GM13977 (cell line): ENCODE data around the gene CRIM1.
"Not testable (repeated sequence)": the region's sequence is repeated elsewhere in the genome, so short reads cannot be mapped to it uniquely, and the experiment has no call there.

ENCODE experiments used
- DNase-seq: peaks from one replicate; pipeline ENCODE4 v3.0.0; 2012; ENCODE audit warnings: low spot score
- CTCF ChIP-seq: IDR thresholded peaks from 2 replicates; pipeline ENCODE4 v1.5.1; 2012; ENCODE audit warnings: mild to moderate bottlenecking, control low read depth; ENCODE audit not compliant: insufficient read depth; ENCODE audit errors: extremely low read depth, missing control alignments
- in situ Hi-C: fragments of 300-500 bp; cut with MboI; formaldehyde crosslinking; loops from one replicate; pipeline ENCODE4 v1.12.0; 2022; ENCODE audit warnings: low sequenced_read_pairs, low pct_unique_long_range_greater_than_20kb, mixed read lengths, inconsistent platforms; ENCODE audit not compliant: unreplicated experiment

CRIM1 gene

GRCh38 chr2:36355151-36355889, at the start of gene CRIM1:
Gene CRIM1, plus strand, starts transcription at chr2:36355778. Its CDS starts 515 bp downstream, at chr2:36356293.
- DNase-seq, result peak; percentile 73
- in situ Hi-C loops, result loop anchor here (25.0 kb wide), 1 partner anchor 307 kb away; no protein-coding TSS in a partner anchor
- no peak for TF ChIP-seq CTCF

GRCh38 chr2:36307441-36307840, 48.1 kb upstream of the CRIM1 start:
- no peak for DNase-seq
- TF ChIP-seq CTCF, result no peak
- in situ Hi-C loops, result no loop called here

GRCh38 chr2:36310444-36310843, 45.1 kb upstream of the CRIM1 start:
- in situ Hi-C loops, DNase-seq: not testable (repeated sequence)

- no peak for DNase-seq
- in situ Hi-C loops, result no loop called here
- TF ChIP-seq CTCF, result no peak
Measured at GRCh38 chr2:36318547-36318946, 37.0 kb upstream of the CRIM1 start.

- no peak for DNase-seq
- peak; percentile 48 for TF ChIP-seq CTCF
Measured at GRCh38 chr2:36322108-36322507, 33.5 kb upstream of the CRIM1 start.

GRCh38 chr2:36326286-36326685, 29.3 kb upstream of the CRIM1 start:
- in situ Hi-C loops, result loop anchor here (25.0 kb wide), 1 partner anchor 364 kb away; no protein-coding TSS in a partner anchor
- no peak for TF ChIP-seq CTCF
- DNase-seq, result no peak

More at GRCh38 chr2:36322108-36322507, 33.5 kb upstream of the CRIM1 start:
- in situ Hi-C loops, result no loop called here

GRCh38 chr2:36329251-36329650, 26.3 kb upstream of the CRIM1 start:
- in situ Hi-C loops, result loop anchor here (25.0 kb wide), 1 partner anchor 367 kb away; no protein-coding TSS in a partner anchor
- DNase-seq, result no peak
- no peak for TF ChIP-seq CTCF
